ENCODE results near the gene GAD2.
"Not testable (repeated sequence)": the region's sequence is repeated elsewhere in the genome, so short reads cannot be mapped to it uniquely, and the experiment has no call there.

Gene GAD2

DNA sequence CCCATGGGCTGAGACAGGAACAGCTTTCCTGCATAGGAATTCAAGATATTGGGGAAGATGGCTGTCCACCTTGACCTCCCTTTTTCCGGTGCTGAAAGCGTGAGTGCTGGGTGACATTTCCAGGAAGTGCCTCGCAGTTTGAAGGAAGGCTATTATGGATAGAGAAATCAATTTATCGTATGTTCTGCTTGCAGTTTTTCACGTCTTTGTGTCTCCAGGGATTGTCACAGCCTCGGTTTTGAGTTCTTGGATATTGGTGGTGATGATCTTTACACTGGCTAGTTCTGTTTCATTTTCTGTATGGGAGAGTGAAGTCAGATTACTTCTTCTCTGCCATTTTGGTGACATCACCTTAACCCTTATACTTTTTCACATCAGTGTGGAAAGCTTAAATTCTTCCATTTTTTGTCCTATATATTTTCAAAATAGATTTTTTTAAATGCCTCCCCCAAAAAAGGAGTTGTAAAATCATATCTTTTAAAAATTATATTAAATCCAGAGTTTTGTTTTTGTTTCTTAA is 119.1 kb downstream of the GAD2 start:
- no peak for DNase-seq (ENCODE audit: low spot score in 2 of 2)
- peak; percentile 42 for ATAC-seq (replicated peaks; ENCODE audit: extremely low read depth, poor library complexity, severe bottlenecking)
- peaks cover 7% of the 10 kb centered on the region for H3K4me1 Mint-ChIP-seq

DNA sequence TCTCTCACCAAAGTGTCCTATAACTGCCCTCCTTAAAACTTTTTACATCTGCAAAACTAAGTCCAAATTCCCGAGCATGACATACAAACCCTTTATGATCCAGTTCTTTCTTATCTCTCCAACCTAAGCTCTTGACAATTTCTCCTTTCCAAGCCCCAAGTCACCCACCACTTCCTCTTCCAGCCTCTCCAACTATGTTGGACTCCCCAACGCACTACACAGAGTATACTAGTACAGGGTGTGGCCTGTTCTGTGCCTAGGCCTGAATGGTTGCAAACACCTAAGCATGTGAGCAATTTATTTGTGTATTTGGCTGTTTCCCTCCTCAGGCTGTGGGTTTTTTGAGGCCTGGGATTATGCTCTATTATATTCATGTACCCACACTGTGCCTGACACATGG is 120.4 kb downstream of the GAD2 start:
- Mint-ChIP-seq H3K4me3 (no peak overlapping the region), H3K27ac (ENCODE audit: low read depth) (no peak overlapping the region), H3K36me3 (ENCODE audit: insufficient read depth) (no peaks in the 10 kb centered on the region), H3K9me3 (peaks cover 7% of the 10 kb centered on the region), H3K4me1 (peaks cover 7% of the 10 kb centered on the region), H3K27me3 (peaks cover 6% of the 10 kb centered on the region)
- no peak for ATAC-seq (replicated peaks; ENCODE audit: extremely low read depth, poor library complexity, severe bottlenecking)
- no peak for DNase-seq (ENCODE audit: low spot score in 2 of 2)

More for the DNA sequence above, 119.1 kb downstream of the GAD2 start:
- peak overlapping the region; percentile 81 for H3K4me3 Mint-ChIP-seq
- no peaks in the 10 kb centered on the region for H3K27me3 Mint-ChIP-seq
- H3K27ac Mint-ChIP-seq (ENCODE audit: low read depth) = peak overlapping the region; percentile 56
- H3K9me3 Mint-ChIP-seq = peaks cover 7% of the 10 kb centered on the region
- no peaks in the 10 kb centered on the region for H3K36me3 Mint-ChIP-seq (ENCODE audit: insufficient read depth)

DNA sequence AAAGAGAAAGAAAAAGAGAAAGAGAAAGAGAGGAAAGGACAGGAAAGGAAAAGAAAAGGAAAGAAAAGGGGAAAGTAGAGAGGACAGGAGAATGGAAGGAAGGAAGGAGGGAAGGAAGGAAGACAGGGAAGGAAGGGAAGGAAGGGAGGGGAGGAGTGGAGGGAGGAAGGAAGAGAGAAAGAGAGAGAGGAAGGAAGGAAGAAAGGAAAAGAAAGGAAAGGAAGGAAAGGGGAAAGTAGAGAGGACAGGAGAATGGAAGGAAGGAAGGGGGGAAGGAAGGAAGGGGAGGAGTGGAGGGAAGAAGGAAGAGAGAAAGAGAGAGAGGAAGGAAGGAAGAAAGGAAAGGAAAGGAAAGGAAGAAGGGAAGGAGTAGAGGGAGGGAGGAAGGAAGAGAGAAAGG is 125.1 kb downstream of the GAD2 start:
- Mint-ChIP-seq H3K4me3 (no peak overlapping the region), H3K27ac (ENCODE audit: low read depth) (no peak overlapping the region), H3K36me3 (ENCODE audit: insufficient read depth) (no peaks in the 10 kb centered on the region), H3K9me3 (no peaks in the 10 kb centered on the region), H3K27me3 (peaks cover 6% of the 10 kb centered on the region), H3K4me1 (no peaks in the 10 kb centered on the region)
- no peak for DNase-seq (ENCODE audit: low spot score in 2 of 2)
- ATAC-seq (replicated peaks; ENCODE audit: extremely low read depth, poor library complexity, severe bottlenecking) = no peak

DNA sequence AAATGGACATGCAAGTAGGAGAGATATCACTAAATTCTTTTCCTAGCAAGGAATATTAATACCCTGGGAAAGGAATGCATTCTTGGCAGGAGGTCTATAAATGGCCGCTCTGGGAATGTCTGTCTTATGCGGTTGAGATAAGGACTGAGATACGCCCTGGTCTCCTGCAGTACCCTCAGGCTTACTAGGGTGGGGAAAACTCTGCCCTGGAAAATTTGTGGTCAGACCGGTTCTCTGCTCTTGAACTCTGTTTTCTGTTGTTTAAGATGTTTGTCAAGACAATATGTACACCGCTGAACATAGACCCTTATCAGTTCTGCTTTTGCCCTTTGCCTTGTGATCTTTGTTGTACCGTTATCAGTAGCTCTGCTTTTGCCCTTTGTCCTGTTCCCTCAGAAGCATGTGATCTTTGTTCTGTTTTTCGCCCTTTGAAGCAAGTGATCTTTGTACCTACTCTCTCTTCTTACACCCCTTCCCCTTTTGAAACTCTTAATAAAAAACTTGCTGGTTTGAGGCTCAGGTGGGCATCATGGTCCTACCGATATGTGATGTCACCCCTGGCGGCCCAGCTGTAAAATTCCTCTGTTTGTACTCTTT is 132.3 kb downstream of the GAD2 start:
- ATAC-seq (replicated peaks; ENCODE audit: extremely low read depth, poor library complexity, severe bottlenecking); H3K9me3 Mint-ChIP-seq; H3K4me3 Mint-ChIP-seq; H3K27me3 Mint-ChIP-seq; H3K4me1 Mint-ChIP-seq; H3K36me3 Mint-ChIP-seq (ENCODE audit: insufficient read depth); DNase-seq (ENCODE audit: low spot score in 2 of 2); H3K27ac Mint-ChIP-seq (ENCODE audit: low read depth): not testable (repeated sequence)

Measured in central memory CD8-positive, alpha-beta T cell (primary cell).